GM18508 (cell line): ENCODE data around the gene RPL10.
"Not testable (repeated sequence)": the region's sequence is repeated elsewhere in the genome, so short reads cannot be mapped to it uniquely, and the experiment has no call there.

ENCODE experiments used
- ATAC-seq: cut with Tn5 transposase; IDR thresholded peaks from one replicate; pipeline ENCODE4 v1.9.1; 2021; ENCODE audit warnings: moderate number of reproducible peaks; ENCODE audit not compliant: insufficient read depth, unreplicated experiment

Gene RPL10

GRCh38 chrX:154375156-154375504 is 23.0 kb upstream of the RPL10 start:
- no peak for ATAC-seq

GRCh38 chrX:154376774-154377173 is 21.4 kb upstream of the RPL10 start:
- ATAC-seq, result no peak

- no peak for ATAC-seq
These were observed 19.9 kb upstream of the RPL10 start for GRCh38 chrX:154378059-154378798.

GRCh38 chrX:154378799-154379568 is 19.2 kb upstream of the RPL10 start, which contains the start of gene EMD:
Gene EMD, plus strand, starts transcription at chrX:154379295. Its CDS starts 190 bp downstream, at chrX:154379485.
- peak; percentile 70 for ATAC-seq

GRCh38 chrX:154379569-154379951 is 18.6 kb upstream of the RPL10 start:
- no peak for ATAC-seq

GRCh38 chrX:154380153-154380552 is 18.0 kb upstream of the RPL10 start:
- ATAC-seq, result no peak

GRCh38 chrX:154380787-154381186 is 17.4 kb upstream of the RPL10 start:
- no peak for ATAC-seq

- no peak for ATAC-seq
These were observed 16.9 kb upstream of the RPL10 start for GRCh38 chrX:154381271-154381670.

GRCh38 chrX:154382483-154383069 is 15.6 kb upstream of the RPL10 start:
- no peak for ATAC-seq

GRCh38 chrX:154383359-154384283 is 14.6 kb upstream of the RPL10 start:
- no peak for ATAC-seq

- no peak for ATAC-seq
These were observed 13.8 kb upstream of the RPL10 start for GRCh38 chrX:154384284-154384892.

- ATAC-seq, result not testable (repeated sequence)
These were observed 10.1 kb upstream of the RPL10 start for GRCh38 chrX:154388094-154388493.

- not testable (repeated sequence) for ATAC-seq
These were observed 9.5 kb upstream of the RPL10 start for GRCh38 chrX:154388649-154389048.

- peak; percentile 58 for ATAC-seq
These were observed 8.1 kb upstream of the RPL10 start for GRCh38 chrX:154389812-154390747.

GRCh38 chrX:154396363-154396762 is 1.8 kb upstream of the RPL10 start:
- not testable (repeated sequence) for ATAC-seq

GRCh38 chrX:154396973-154397887 is 947 bp upstream of the RPL10 start:
- no peak for ATAC-seq

GRCh38 chrX:154398668-154399526 is 720 bp downstream of the RPL10 start:
- peak; percentile 19 for ATAC-seq
